Central memory CD8-positive, alpha-beta T cell (primary cell): ENCODE measurements around the gene COL15A1.

Experiments
- ATAC-seq: fragments of 150-1000 bp; cut with Tn5 transposase; replicated peaks from 2 replicates; pipeline ENCODE4 v1.10.0; 2022; ENCODE audit warnings: mild to moderate bottlenecking, moderate FRiP score, moderate number of reproducible peaks; ENCODE audit not compliant: poor library complexity, severe bottlenecking; ENCODE audit errors: extremely low read depth
- DNase-seq, 2 donors: peaks; one replicate each; pipeline ENCODE4 v3.0.0; 2021; ENCODE audit warnings: low spot score in 2 of 2
- H3K27ac Mint-ChIP-seq: one replicate; pipeline ENCODE4 v1.8.0; 2022; ENCODE audit warnings: low read depth, mild to moderate bottlenecking, moderate library complexity, mixed read lengths
- H3K27me3 Mint-ChIP-seq: one replicate; pipeline ENCODE4 v1.8.0; 2022; ENCODE audit warnings: mixed read lengths
- H3K36me3 Mint-ChIP-seq: one replicate; pipeline ENCODE4 v1.8.0; 2022; ENCODE audit warnings: mild to moderate bottlenecking, moderate library complexity, mixed read lengths; ENCODE audit not compliant: insufficient read depth
- H3K4me1 Mint-ChIP-seq: one replicate; pipeline ENCODE4 v1.8.0; 2022; ENCODE audit warnings: mixed read lengths
- H3K4me3 Mint-ChIP-seq: one replicate; pipeline ENCODE4 v1.8.0; 2022; ENCODE audit warnings: mild to moderate bottlenecking, moderate library complexity, mixed read lengths
- H3K9me3 Mint-ChIP-seq: one replicate; pipeline ENCODE4 v1.8.0; 2022; ENCODE audit warnings: mixed read lengths

The COL15A1 gene

GRCh38 chr9:99021512-99021911, 77.8 kb downstream of the COL15A1 start:
- Mint-ChIP-seq H3K4me1 (peaks cover 37% of the 10 kb centered on the region), H3K4me3 (no peak overlapping the region), H3K36me3 (peaks cover 2% of the 10 kb centered on the region), H3K27me3 (no peaks in the 10 kb centered on the region), H3K27ac (no peak overlapping the region), H3K9me3 (no peaks in the 10 kb centered on the region)
- no peak for ATAC-seq
- no peak for DNase-seq

GRCh38 chr9:99023231-99023630, 79.5 kb downstream of the COL15A1 start:
- H3K36me3 Mint-ChIP-seq = peaks cover 2% of the 10 kb centered on the region
- H3K4me1 Mint-ChIP-seq = peaks cover 46% of the 10 kb centered on the region
- H3K27me3 Mint-ChIP-seq = no peaks in the 10 kb centered on the region
- DNase-seq (no peak), ATAC-seq (no peak)
- H3K9me3 Mint-ChIP-seq = no peaks in the 10 kb centered on the region
- H3K4me3 Mint-ChIP-seq = no peak overlapping the region
- peak overlapping the region; percentile 38 for H3K27ac Mint-ChIP-seq

GRCh38 chr9:99023831-99024230, 80.1 kb downstream of the COL15A1 start:
- no peak overlapping the region for H3K27ac Mint-ChIP-seq
- H3K27me3 Mint-ChIP-seq = no peaks in the 10 kb centered on the region
- no peak for ATAC-seq
- H3K36me3 Mint-ChIP-seq = peaks cover 2% of the 10 kb centered on the region
- H3K4me1 Mint-ChIP-seq = peaks cover 40% of the 10 kb centered on the region
- H3K9me3 Mint-ChIP-seq = no peaks in the 10 kb centered on the region
- H3K4me3 Mint-ChIP-seq = no peak overlapping the region
- no peak for DNase-seq

- no peak for ATAC-seq
- Mint-ChIP-seq H3K36me3 (peaks cover 2% of the 10 kb centered on the region), H3K4me1 (peaks cover 37% of the 10 kb centered on the region), H3K27ac (no peak overlapping the region), H3K4me3 (no peak overlapping the region), H3K27me3 (no peaks in the 10 kb centered on the region), H3K9me3 (no peaks in the 10 kb centered on the region)
- DNase-seq = no peak
Observed at GRCh38 chr9:99024959-99025358, 81.3 kb downstream of the COL15A1 start.

- no peak overlapping the region for H3K27ac Mint-ChIP-seq
- ATAC-seq (no peak), DNase-seq (no peak)
Observed at GRCh38 chr9:99025616-99026270, 82.0 kb downstream of the COL15A1 start.

GRCh38 chr9:99026271-99026955, 82.7 kb downstream of the COL15A1 start:
- Mint-ChIP-seq H3K27ac (no peak overlapping the region), H3K36me3 (peaks cover 2% of the 10 kb centered on the region), H3K27me3 (no peaks in the 10 kb centered on the region), H3K4me1 (peaks cover 33% of the 10 kb centered on the region), H3K9me3 (no peaks in the 10 kb centered on the region), H3K4me3 (no peak overlapping the region)
- no peak for ATAC-seq
- DNase-seq = no peak

More at GRCh38 chr9:99025616-99026270, 82.0 kb downstream of the COL15A1 start:
- Mint-ChIP-seq H3K9me3 (no peaks in the 10 kb centered on the region), H3K4me3 (no peak overlapping the region), H3K27me3 (no peaks in the 10 kb centered on the region), H3K4me1 (peaks cover 33% of the 10 kb centered on the region), H3K36me3 (peaks cover 2% of the 10 kb centered on the region)

- no peak for ATAC-seq
- Mint-ChIP-seq H3K36me3 (peaks cover 2% of the 10 kb centered on the region), H3K27me3 (no peaks in the 10 kb centered on the region), H3K9me3 (no peaks in the 10 kb centered on the region), H3K27ac (no peak overlapping the region), H3K4me3 (no peak overlapping the region), H3K4me1 (peaks cover 33% of the 10 kb centered on the region)
- no peak for DNase-seq
Observed at GRCh38 chr9:99026956-99027298, 83.2 kb downstream of the COL15A1 start.

- no peak overlapping the region for H3K4me3 Mint-ChIP-seq
- no peak overlapping the region for H3K27ac Mint-ChIP-seq
- DNase-seq = no peak
Observed at GRCh38 chr9:99027443-99027842, 83.7 kb downstream of the COL15A1 start.

GRCh38 chr9:99029083-99029645, 85.5 kb downstream of the COL15A1 start:
- ATAC-seq = no peak
- no peak overlapping the region for H3K27ac Mint-ChIP-seq
- peaks cover 2% of the 10 kb centered on the region for H3K36me3 Mint-ChIP-seq
- no peak overlapping the region for H3K4me3 Mint-ChIP-seq
- no peak for DNase-seq
- H3K9me3 Mint-ChIP-seq = no peaks in the 10 kb centered on the region
- H3K4me1 Mint-ChIP-seq = peaks cover 37% of the 10 kb centered on the region
- H3K27me3 Mint-ChIP-seq = no peaks in the 10 kb centered on the region

More at GRCh38 chr9:99027443-99027842, 83.7 kb downstream of the COL15A1 start:
- no peaks in the 10 kb centered on the region for H3K27me3 Mint-ChIP-seq
- no peaks in the 10 kb centered on the region for H3K9me3 Mint-ChIP-seq
- peaks cover 32% of the 10 kb centered on the region for H3K4me1 Mint-ChIP-seq
- ATAC-seq = no peak
- H3K36me3 Mint-ChIP-seq = peaks cover 2% of the 10 kb centered on the region

GRCh38 chr9:99030092-99030511, 86.4 kb downstream of the COL15A1 start:
- H3K9me3 Mint-ChIP-seq = no peaks in the 10 kb centered on the region
- no peak overlapping the region for H3K27ac Mint-ChIP-seq
- DNase-seq (no peak), ATAC-seq (no peak)
- H3K4me3 Mint-ChIP-seq = no peak overlapping the region
- no peaks in the 10 kb centered on the region for H3K27me3 Mint-ChIP-seq
- peaks cover 44% of the 10 kb centered on the region for H3K4me1 Mint-ChIP-seq
- peaks cover 2% of the 10 kb centered on the region for H3K36me3 Mint-ChIP-seq

GRCh38 chr9:99030610-99031109, 87.0 kb downstream of the COL15A1 start:
- no peaks in the 10 kb centered on the region for H3K27me3 Mint-ChIP-seq
- no peak overlapping the region for H3K4me3 Mint-ChIP-seq
- peaks cover 2% of the 10 kb centered on the region for H3K36me3 Mint-ChIP-seq
- DNase-seq (no peak), ATAC-seq (no peak)
- no peak overlapping the region for H3K27ac Mint-ChIP-seq
- H3K4me1 Mint-ChIP-seq = peaks cover 45% of the 10 kb centered on the region
- no peaks in the 10 kb centered on the region for H3K9me3 Mint-ChIP-seq

- peaks cover 43% of the 10 kb centered on the region for H3K4me1 Mint-ChIP-seq
- H3K27ac Mint-ChIP-seq = no peak overlapping the region
- DNase-seq (no peak), ATAC-seq (no peak)
- H3K4me3 Mint-ChIP-seq = no peak overlapping the region
- no peaks in the 10 kb centered on the region for H3K9me3 Mint-ChIP-seq
- no peaks in the 10 kb centered on the region for H3K36me3 Mint-ChIP-seq
- no peaks in the 10 kb centered on the region for H3K27me3 Mint-ChIP-seq
Observed at GRCh38 chr9:99031319-99031718, 87.6 kb downstream of the COL15A1 start.

GRCh38 chr9:99031994-99032393, 88.3 kb downstream of the COL15A1 start:
- H3K27me3 Mint-ChIP-seq = no peaks in the 10 kb centered on the region

More at GRCh38 chr9:99031994-99032393, 88.3 kb downstream of the COL15A1 start:
- no peak for DNase-seq
- Mint-ChIP-seq H3K9me3 (no peaks in the 10 kb centered on the region), H3K27ac (no peak overlapping the region), H3K4me3 (no peak overlapping the region), H3K4me1 (peaks cover 36% of the 10 kb centered on the region), H3K36me3 (no peaks in the 10 kb centered on the region)
- ATAC-seq = no peak
